HFF-Myc (cell line): Measurements from ENCODE around the gene SAMD14.

Experiments
- DNase-seq: peaks from one replicate; pipeline ENCODE4 v3.0.0-alpha.2; 2011; ENCODE audit warnings: low read depth; ENCODE audit errors: extremely low read depth
- H3K4me3 ChIP-seq: replicated peaks from 2 replicates; pipeline ENCODE4 v1.5.1; 2011; ENCODE audit warnings: low read depth, mild to moderate bottlenecking, control low read depth, low read length
- TF ChIP-seq, protein P1 (sequence below): IDR thresholded peaks from 2 replicates; pipeline ENCODE4 v1.5.1; 2012; ENCODE audit warnings: mild to moderate bottlenecking, low read depth, low read length, control low read depth; ENCODE audit errors: missing control alignments

The SAMD14 gene

DNA sequence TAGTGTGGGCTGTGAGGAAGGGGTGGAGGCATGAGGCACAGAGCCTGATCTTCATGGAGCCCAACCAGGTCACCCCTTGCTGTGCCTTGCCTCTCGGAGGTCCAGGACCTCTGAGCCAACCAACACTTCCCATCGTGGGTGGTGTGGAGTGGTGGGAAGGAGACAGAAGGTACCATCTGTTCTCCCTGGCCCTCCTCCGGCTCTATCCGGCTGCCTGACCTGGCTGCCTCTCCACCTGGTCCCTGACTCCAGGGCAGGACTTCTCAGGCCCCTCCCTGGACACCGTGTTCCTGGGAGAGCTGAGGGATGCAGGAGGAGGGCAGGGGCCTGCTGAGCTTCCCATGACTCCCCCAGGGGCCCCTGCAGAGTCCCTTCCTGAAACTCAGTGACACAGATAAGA is 31.0 kb downstream of the SAMD14 start:
- DNase-seq, result no peak
- TF ChIP-seq, protein P1, sequence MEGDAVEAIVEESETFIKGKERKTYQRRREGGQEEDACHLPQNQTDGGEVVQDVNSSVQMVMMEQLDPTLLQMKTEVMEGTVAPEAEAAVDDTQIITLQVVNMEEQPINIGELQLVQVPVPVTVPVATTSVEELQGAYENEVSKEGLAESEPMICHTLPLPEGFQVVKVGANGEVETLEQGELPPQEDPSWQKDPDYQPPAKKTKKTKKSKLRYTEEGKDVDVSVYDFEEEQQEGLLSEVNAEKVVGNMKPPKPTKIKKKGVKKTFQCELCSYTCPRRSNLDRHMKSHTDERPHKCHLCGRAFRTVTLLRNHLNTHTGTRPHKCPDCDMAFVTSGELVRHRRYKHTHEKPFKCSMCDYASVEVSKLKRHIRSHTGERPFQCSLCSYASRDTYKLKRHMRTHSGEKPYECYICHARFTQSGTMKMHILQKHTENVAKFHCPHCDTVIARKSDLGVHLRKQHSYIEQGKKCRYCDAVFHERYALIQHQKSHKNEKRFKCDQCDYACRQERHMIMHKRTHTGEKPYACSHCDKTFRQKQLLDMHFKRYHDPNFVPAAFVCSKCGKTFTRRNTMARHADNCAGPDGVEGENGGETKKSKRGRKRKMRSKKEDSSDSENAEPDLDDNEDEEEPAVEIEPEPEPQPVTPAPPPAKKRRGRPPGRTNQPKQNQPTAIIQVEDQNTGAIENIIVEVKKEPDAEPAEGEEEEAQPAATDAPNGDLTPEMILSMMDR, result no peak
- no peak overlapping the region for H3K4me3 ChIP-seq

DNA sequence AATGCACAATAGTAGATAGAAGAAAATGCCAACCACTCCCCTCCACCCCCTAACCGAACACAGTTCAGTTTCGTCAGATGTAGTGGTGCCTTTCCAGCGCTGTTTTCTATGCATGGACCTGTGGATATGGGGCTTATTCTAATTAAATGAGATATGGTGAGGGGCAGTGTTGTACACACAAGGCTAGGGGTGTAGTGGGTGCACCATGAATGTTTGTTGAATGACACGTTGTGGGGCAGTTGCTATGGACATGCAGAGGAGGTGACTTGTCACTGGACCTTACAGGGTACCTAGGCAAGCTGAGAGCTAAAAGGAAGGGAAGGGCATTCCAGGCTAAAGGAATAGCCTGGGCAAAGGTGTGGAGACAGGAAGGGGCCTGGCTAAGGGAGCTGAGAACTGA is 31.4 kb downstream of the SAMD14 start:
- no peak overlapping the region for H3K4me3 ChIP-seq
- DNase-seq, result no peak
- TF ChIP-seq, protein P1, result no peak

- TF ChIP-seq, protein P1, result no peak
- no peak for DNase-seq
- no peak overlapping the region for H3K4me3 ChIP-seq
Observed at GRCh38 chr17:50097926-50098325, 32.0 kb downstream of the SAMD14 start.

DNA sequence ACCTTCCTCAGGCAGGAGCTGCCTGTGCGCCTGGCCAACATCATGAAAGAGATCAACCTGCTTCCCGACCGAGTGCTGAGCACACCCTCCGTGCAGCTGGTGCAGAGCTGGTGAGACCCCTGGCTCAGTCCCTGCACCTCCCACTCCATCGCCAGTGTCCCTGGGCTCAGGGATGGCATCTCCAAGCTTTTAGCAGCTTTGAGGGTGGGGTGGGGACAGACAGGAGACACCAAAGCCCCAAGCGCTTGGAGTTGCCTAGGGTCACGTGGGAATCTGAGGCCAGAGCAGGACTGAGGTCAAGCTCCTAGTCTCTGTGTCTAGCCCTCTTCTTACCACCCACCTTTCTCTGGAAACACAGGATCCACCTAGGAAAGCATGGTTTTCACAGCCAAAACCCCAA is 32.5 kb downstream of the SAMD14 start:
- TF ChIP-seq, protein P1, result no peak
- H3K4me3 ChIP-seq, result no peak overlapping the region

GRCh38 chr17:50096758-50097157 is 33.2 kb downstream of the SAMD14 start:
- TF ChIP-seq, protein P1, result no peak
- H3K4me3 ChIP-seq, result no peak overlapping the region; the same call in 1 of the 2 replicates
- DNase-seq, result no peak

More for the DNA sequence above, 32.5 kb downstream of the SAMD14 start:
- no peak for DNase-seq

DNA sequence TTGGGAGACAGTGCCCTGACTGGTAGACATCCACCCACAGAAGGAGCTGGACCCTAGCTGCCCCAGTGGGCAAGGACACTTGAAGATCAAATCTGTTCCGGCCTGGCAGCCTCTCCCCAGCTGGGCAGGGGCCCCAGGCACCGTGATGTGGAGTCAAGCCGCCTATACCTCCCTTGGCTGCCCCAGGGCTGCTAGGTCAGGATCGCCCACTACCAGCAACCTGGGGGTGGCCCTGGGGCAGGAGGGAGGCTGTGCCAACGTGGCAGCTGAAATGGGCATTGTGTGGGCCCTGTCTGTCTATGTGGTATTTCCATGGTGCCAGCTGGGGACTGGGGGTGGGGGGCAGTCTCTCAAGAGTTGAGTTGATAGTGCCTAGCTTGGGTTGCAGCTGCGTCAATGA is 33.9 kb downstream of the SAMD14 start:
- peak overlapping the region; percentile 63 for H3K4me3 ChIP-seq
- DNase-seq, result no peak
- TF ChIP-seq, protein P1, result no peak

- TF ChIP-seq, protein P1, result no peak
Observed at GRCh38 chr17:50095626-50096037, 34.3 kb downstream of the SAMD14 start.

More at GRCh38 chr17:50095626-50096037, 34.3 kb downstream of the SAMD14 start:
- no peak for DNase-seq
- peak overlapping the region; percentile 63 for H3K4me3 ChIP-seq
